Stomach (tissue), 9 donors: ENCODE data around the gene ERI2. TPM values are rescaled to one million over a fixed set of nuclear protein-coding genes. Genes with fewer than 3 reads are reported as not detected.
"Not testable (repeated sequence)": the region's sequence is repeated elsewhere in the genome, so short reads cannot be mapped to it uniquely, and the experiment has no call there.

Source experiments
- DNase-seq, 2 donors: peaks; one replicate each; pipeline versions ENCODE4 v3.0.0 to v3.0.0-alpha.2; 2013 to 2019
- H3K27ac ChIP-seq, 5 donors: fragments of 200-600 bp in 4 of 5; sonication (generic) in 4 of 5; one replicate each; pipeline ENCODE4 v1.5.1; 2013 to 2019; ENCODE audit warnings: mild to moderate bottlenecking in 1 of 5, moderate library complexity in 1 of 5
- H3K27me3 ChIP-seq, 3 donors: fragments of 200-600 bp; sonication (generic); one replicate each; pipeline ENCODE4 v1.5.1; 2017 to 2019; ENCODE audit warnings: mixed run types in 1 of 3
- H3K36me3 ChIP-seq, 4 donors: fragments of 200-600 bp; sonication (generic); 1 replicate in 3 of 4; 2 replicates in 1 of 4; pipeline ENCODE4 v1.5.1; 2016 to 2019
- H3K4me1 ChIP-seq, 4 donors: fragments of 200-600 bp; sonication (generic); one replicate each; pipeline ENCODE4 v1.5.1; 2016 to 2019
- H3K4me3 ChIP-seq, 4 donors: fragments of 200-600 bp; sonication (generic) in 3 of 4; one replicate each; pipeline ENCODE4 v1.5.1; 2016 to 2019; ENCODE audit warnings: mild to moderate bottlenecking in 1 of 4
- H3K9me3 ChIP-seq, 4 donors: fragments of 200-600 bp; sonication (generic); one replicate each; pipeline ENCODE4 v1.5.1; 2016 to 2019
- CTCF ChIP-seq, 7 experiments: fragments of 450-650 bp in 4 of 7; fragments of 200-600 bp in 3 of 7; sonication (generic) in 3 of 7; IDR thresholded peaks; one replicate each; pipeline ENCODE4 v1.5.1; 2016 to 2019; ENCODE audit warnings: antibody characterized with exemption in 7 of 7, control low read depth in 2 of 7, mild to moderate bottlenecking in 1 of 7
- EP300 ChIP-seq: sonication (generic); formaldehyde crosslinking; IDR thresholded peaks from one replicate; pipeline ENCODE4 v1.6.1; 2017; ENCODE audit warnings: antibody characterized with exemption
- POLR2A ChIP-seq, 4 donors: fragments of 450-650 bp; IDR thresholded peaks; one replicate each; pipeline ENCODE4 v1.6.1; 2016; ENCODE audit warnings: antibody characterized with exemption in 4 of 4, control low read depth in 2 of 4, mild to moderate bottlenecking in 1 of 4, moderate library complexity in 1 of 4
- POLR2AphosphoS5 ChIP-seq, 3 donors: sonication (generic); formaldehyde crosslinking; IDR thresholded peaks; one replicate each; pipeline ENCODE4 v1.6.1; 2016; ENCODE audit warnings: antibody characterized with exemption in 3 of 3
- WGBS, 5 donors: extraction: QIAGEN DNeasy Blood & Tissue Kit in 3 of 5; methylation state at CpG; one replicate each; pipeline versions ENCODE4 v1.1.5 to v1.1.7; 2013 to 2018; 5-methylcytosine and 5-hydroxymethylcytosine counted together
- intact Hi-C: fragments of 100-400 bp; cut with DNase I; formaldehyde crosslinking; loops from one replicate; pipeline ENCODE4 v1.15.1; 2023; ENCODE audit warnings: low total_unique reads
- polyA plus RNA-seq, 3 donors: library from polyadenylated mRNA; stranded (reverse); fragments of 200-250 nt; gene quantifications; one replicate each; pipeline ENCODE4 v1.2.3, GENCODE V29; 2013
- total RNA-seq, 5 donors: library from RNA; depleted of rRNA; stranded (reverse); fragments of >200 nt; gene quantifications; one replicate each; pipeline versions ENCODE4 v1.1.0 to v1.2.3, GENCODE V29; 2014 to 2016
- donor health status: healthy with polysubstance abuse.
- donor health status: Bipolar disorder and iron deficiency.
- donor health status: healthy.

ERI2 gene
- total and polyA plus RNA-seq, 8 donors, result 8.5 to 49.0 (median 11.4) TPM

- H3K4me3 ChIP-seq, result peak within 1 kb of the TSS; percentile 35 to 43 (median 41)
- no peak for TF ChIP-seq CTCF (IDR thresholded peaks at IDR 0.05)
- TF ChIP-seq EP300, result no peak
- no peak for TF ChIP-seq POLR2A (IDR thresholded peaks at IDR 0.05)
- TF ChIP-seq POLR2AphosphoS5 (IDR thresholded peaks at IDR 0.05), result peak in 2 of 3 donors; percentile 66 to 82
- H3K27ac ChIP-seq, result peak within 1 kb of the TSS; percentile 79 to 97 (median 85)
- no peaks in the 10 kb centered on the region for H3K27me3 ChIP-seq
- WGBS, 5 donors, result 4 to 10% (median 4%) methylated on average over 10 of the region's 10 CpGs
- peaks cover 5 to 41% (median 14%) of the 10 kb centered on the region in 4 donors for H3K4me1 ChIP-seq
- H3K9me3 ChIP-seq, result no peaks in the 10 kb centered on the region
- intact Hi-C loops, result no loop called here
- DNase-seq, result peak; percentile 78 to 94
- no peaks in the 10 kb centered on the region for H3K36me3 ChIP-seq
Measured at GRCh38 chr16:20763461-20764232, 42.6 kb downstream of the ERI2 start, which contains the start of gene ACSM3. ACSM3 (plus strand) TSS chr16:20764014; CDS start chr16:20770035, 6,021 bp downstream.

- no peak for DNase-seq
- TF ChIP-seq POLR2A (IDR thresholded peaks at IDR 0.05) (no peak), EP300 (no peak), CTCF (IDR thresholded peaks at IDR 0.05) (no peak), POLR2AphosphoS5 (IDR thresholded peaks at IDR 0.05) (no peak)
- Histone ChIP-seq H3K27me3 (no peaks in the 10 kb centered on the region), H3K4me1 (peaks cover 5 to 33% (median 14%) of the 10 kb centered on the region in 4 donors), H3K27ac (peak overlapping the region in 4 of 5 donors; percentile 79 to 85 (median 82)), H3K9me3 (no peaks in the 10 kb centered on the region), H3K4me3 (peak overlapping the region in 1 of 4 donors; percentile 43), H3K36me3 (no peaks in the 10 kb centered on the region)
- intact Hi-C loops, result no loop called here
- WGBS, 5 donors, result 81 to 84% (median 82%) methylated on average over 3 of the region's 3 CpGs
Measured at GRCh38 chr16:20762404-20763123, 43.7 kb downstream of the ERI2 start.

GRCh38 chr16:20761175-20761574 lies 45.1 kb downstream of the ERI2 start:
- Histone ChIP-seq H3K27ac (no peak overlapping the region), H3K9me3 (no peaks in the 10 kb centered on the region), H3K4me1 (peaks cover 5 to 32% (median 14%) of the 10 kb centered on the region in 4 donors), H3K36me3 (no peaks in the 10 kb centered on the region), H3K27me3 (no peaks in the 10 kb centered on the region), H3K4me3 (no peak overlapping the region)
- intact Hi-C loops, result no loop called here
- WGBS, 5 donors, result 78 to 92% (median 88%) methylated on average over 1 of the region's 1 CpG
- no peak for DNase-seq
- no peak for TF ChIP-seq POLR2A (IDR thresholded peaks at IDR 0.05)
- no peak for TF ChIP-seq POLR2AphosphoS5 (IDR thresholded peaks at IDR 0.05)
- no peak for TF ChIP-seq CTCF (IDR thresholded peaks at IDR 0.05)
- no peak for TF ChIP-seq EP300

GRCh38 chr16:20760346-20760745 lies 45.9 kb downstream of the ERI2 start:
- intact Hi-C loops, result no loop called here
- H3K36me3 ChIP-seq, result no peaks in the 10 kb centered on the region
- no peak for TF ChIP-seq CTCF (IDR thresholded peaks at IDR 0.05)
- TF ChIP-seq EP300, result no peak
- TF ChIP-seq POLR2AphosphoS5 (IDR thresholded peaks at IDR 0.05), result no peak
- no peak for TF ChIP-seq POLR2A (IDR thresholded peaks at IDR 0.05)
- no peaks in the 10 kb centered on the region for H3K27me3 ChIP-seq
- no peaks in the 10 kb centered on the region for H3K9me3 ChIP-seq
- no peak for DNase-seq
- no peak overlapping the region for H3K27ac ChIP-seq
- H3K4me1 ChIP-seq, result peaks cover 5 to 27% (median 14%) of the 10 kb centered on the region in 4 donors
- WGBS, 5 donors, result 68 to 84% (median 77%) methylated on average over 2 of the region's 2 CpGs
- no peak overlapping the region for H3K4me3 ChIP-seq

- H3K36me3 ChIP-seq, H3K4me3 ChIP-seq, DNase-seq, H3K4me1 ChIP-seq, H3K27ac ChIP-seq, H3K27me3 ChIP-seq, H3K9me3 ChIP-seq, intact Hi-C loops: not testable (repeated sequence)
- 58 to 100% (median 82%) methylated on average over 1 to 3 of the region's 5 CpGs for WGBS, 5 donors
Measured at GRCh38 chr16:20755799-20756198, 50.5 kb downstream of the ERI2 start.
